HL-60 (cell line): ENCODE results near the gene PGRMC2.

Experiments
- DNase-seq, 2 experiments: peaks; one replicate each; pipeline ENCODE4 v3.0.0-alpha.2; 2010 to 2020; ENCODE audit warnings: low read depth in 1 of 2, low spot score in 1 of 2
- H3K27ac ChIP-seq: fragments of 250-450 bp; sonication (Bioruptor Pico); replicated peaks from 2 replicates; pipeline ENCODE4 v1.5.1; 2020; ENCODE audit warnings: mild to moderate bottlenecking, moderate library complexity
- H3K27me3 ChIP-seq: fragments of 250-450 bp; sonication (Bioruptor Pico); 2 replicates; pipeline ENCODE4 v1.5.1; 2021; ENCODE audit warnings: mild to moderate bottlenecking, moderate library complexity; ENCODE audit not compliant: insufficient read depth, poor library complexity, severe bottlenecking
- H3K4me3 ChIP-seq: replicated peaks from 2 replicates; pipeline ENCODE4 v1.5.1; 2011; ENCODE audit warnings: mild to moderate bottlenecking, control low read depth, low read length; ENCODE audit not compliant: insufficient read depth
- GABPA ChIP-seq: IDR thresholded peaks from 2 replicates; pipeline ENCODE4 v1.6.1; 2012; ENCODE audit warnings: low read depth
- POLR2AphosphoS5 ChIP-seq: IDR thresholded peaks from 2 replicates; pipeline ENCODE4 v1.6.1; 2012; ENCODE audit warnings: low read depth
- SPI1 ChIP-seq: IDR thresholded peaks from 2 replicates; pipeline ENCODE4 v1.6.1; 2012; ENCODE audit warnings: low read depth, mild to moderate bottlenecking, borderline replicate concordance
- TF ChIP-seq, protein P1 (sequence below): IDR thresholded peaks from 2 replicates; pipeline ENCODE4 v1.6.1; 2012; ENCODE audit warnings: low read depth; ENCODE audit not compliant: insufficient replicate concordance
- TF ChIP-seq, protein P2 (sequence below): IDR thresholded peaks from one replicate; pipeline ENCODE4 v1.5.1; 2011; ENCODE audit warnings: low read length, control low read depth, inconsistent platforms; ENCODE audit not compliant: insufficient read depth

Gene PGRMC2

DNA sequence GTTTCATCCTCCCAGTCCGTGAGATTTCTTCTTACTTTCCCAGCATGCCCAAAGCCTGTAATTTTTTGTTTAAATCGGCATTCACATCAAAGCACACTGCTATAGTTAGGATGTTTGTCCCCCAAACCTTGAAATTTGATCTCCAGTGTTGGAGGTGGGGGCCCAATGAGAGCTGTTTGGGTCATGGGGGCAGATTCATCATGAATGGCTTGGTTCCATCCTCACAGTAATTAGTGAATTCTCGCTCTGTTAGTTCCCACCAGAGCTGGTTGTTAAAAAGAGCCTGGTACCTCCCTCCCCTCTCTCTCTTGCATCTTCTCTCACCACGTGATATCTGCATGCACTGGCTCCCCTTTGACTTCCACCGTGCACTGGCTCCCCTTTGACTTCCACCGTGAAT lies 40.5 kb upstream of the PGRMC2 start:
- no peak overlapping the region for H3K27ac ChIP-seq
- TF ChIP-seq SPI1 (no peak), GABPA (no peak)
- TF ChIP-seq, protein P1, sequence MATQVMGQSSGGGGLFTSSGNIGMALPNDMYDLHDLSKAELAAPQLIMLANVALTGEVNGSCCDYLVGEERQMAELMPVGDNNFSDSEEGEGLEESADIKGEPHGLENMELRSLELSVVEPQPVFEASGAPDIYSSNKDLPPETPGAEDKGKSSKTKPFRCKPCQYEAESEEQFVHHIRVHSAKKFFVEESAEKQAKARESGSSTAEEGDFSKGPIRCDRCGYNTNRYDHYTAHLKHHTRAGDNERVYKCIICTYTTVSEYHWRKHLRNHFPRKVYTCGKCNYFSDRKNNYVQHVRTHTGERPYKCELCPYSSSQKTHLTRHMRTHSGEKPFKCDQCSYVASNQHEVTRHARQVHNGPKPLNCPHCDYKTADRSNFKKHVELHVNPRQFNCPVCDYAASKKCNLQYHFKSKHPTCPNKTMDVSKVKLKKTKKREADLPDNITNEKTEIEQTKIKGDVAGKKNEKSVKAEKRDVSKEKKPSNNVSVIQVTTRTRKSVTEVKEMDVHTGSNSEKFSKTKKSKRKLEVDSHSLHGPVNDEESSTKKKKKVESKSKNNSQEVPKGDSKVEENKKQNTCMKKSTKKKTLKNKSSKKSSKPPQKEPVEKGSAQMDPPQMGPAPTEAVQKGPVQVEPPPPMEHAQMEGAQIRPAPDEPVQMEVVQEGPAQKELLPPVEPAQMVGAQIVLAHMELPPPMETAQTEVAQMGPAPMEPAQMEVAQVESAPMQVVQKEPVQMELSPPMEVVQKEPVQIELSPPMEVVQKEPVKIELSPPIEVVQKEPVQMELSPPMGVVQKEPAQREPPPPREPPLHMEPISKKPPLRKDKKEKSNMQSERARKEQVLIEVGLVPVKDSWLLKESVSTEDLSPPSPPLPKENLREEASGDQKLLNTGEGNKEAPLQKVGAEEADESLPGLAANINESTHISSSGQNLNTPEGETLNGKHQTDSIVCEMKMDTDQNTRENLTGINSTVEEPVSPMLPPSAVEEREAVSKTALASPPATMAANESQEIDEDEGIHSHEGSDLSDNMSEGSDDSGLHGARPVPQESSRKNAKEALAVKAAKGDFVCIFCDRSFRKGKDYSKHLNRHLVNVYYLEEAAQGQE: no peak
- TF ChIP-seq, protein P2, sequence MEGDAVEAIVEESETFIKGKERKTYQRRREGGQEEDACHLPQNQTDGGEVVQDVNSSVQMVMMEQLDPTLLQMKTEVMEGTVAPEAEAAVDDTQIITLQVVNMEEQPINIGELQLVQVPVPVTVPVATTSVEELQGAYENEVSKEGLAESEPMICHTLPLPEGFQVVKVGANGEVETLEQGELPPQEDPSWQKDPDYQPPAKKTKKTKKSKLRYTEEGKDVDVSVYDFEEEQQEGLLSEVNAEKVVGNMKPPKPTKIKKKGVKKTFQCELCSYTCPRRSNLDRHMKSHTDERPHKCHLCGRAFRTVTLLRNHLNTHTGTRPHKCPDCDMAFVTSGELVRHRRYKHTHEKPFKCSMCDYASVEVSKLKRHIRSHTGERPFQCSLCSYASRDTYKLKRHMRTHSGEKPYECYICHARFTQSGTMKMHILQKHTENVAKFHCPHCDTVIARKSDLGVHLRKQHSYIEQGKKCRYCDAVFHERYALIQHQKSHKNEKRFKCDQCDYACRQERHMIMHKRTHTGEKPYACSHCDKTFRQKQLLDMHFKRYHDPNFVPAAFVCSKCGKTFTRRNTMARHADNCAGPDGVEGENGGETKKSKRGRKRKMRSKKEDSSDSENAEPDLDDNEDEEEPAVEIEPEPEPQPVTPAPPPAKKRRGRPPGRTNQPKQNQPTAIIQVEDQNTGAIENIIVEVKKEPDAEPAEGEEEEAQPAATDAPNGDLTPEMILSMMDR: no peak
- DNase-seq: no peak
- H3K27me3 ChIP-seq: no peaks in the 10 kb centered on the region
- H3K4me3 ChIP-seq: no peak overlapping the region

DNA sequence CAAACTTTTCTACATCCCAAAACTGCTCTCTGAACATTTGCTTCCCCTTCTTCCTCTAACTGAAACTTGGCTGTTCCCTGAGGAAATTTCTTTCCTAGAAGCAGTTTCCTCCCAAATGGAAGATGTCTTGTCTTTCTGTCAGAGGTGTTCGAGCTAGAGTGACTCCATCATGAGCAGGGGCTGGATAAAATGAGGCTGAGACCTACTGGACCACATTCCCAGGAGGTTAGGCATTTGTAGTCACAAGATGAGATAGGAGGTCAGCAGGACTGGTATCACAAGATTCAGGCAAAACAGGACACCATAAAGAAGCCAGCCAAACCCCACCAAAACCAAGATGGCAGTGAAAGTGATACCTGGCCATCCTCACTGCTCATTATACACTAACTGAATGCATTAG lies 35.8 kb upstream of the PGRMC2 start:
- Histone ChIP-seq H3K27me3 (no peaks in the 10 kb centered on the region), H3K27ac (no peak overlapping the region), H3K4me3 (no peak overlapping the region)
- no peak for TF ChIP-seq POLR2AphosphoS5
- TF ChIP-seq GABPA: no peak
- TF ChIP-seq, protein P1: no peak
- TF ChIP-seq SPI1: no peak
- TF ChIP-seq, protein P2: no peak
- no peak for DNase-seq

DNA sequence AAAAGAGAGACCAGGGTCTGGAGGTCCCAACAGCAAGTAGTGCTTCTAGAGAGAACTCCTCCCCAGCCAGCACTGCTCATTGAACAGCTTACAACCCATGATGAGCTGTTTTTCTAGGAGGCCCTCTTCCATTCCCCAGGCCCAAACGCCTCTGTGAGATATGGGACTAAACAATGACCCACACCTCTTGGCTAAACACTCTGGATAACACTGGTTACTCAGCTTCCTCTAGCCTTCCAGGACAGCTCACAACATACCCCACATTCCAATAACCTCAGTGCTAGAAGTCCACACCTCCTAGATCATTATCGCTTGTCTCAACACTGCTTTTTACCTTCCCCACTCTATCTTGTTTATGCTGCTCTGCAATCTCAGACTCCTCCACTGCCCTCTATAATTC lies 35.4 kb upstream of the PGRMC2 start:
- Histone ChIP-seq H3K27ac (no peak overlapping the region), H3K4me3 (no peak overlapping the region), H3K27me3 (no peaks in the 10 kb centered on the region)
- DNase-seq: no peak
- TF ChIP-seq GABPA: no peak
- no peak for TF ChIP-seq SPI1
- TF ChIP-seq, protein P2: no peak
- no peak for TF ChIP-seq POLR2AphosphoS5
- TF ChIP-seq, protein P1: no peak
